IMR-90 (cell line): ENCODE measurements around the gene TNRC6C. TPM values are rescaled to one million over a fixed set of nuclear protein-coding genes. Genes with fewer than 3 reads are reported as not detected.

Experiments
- ATAC-seq: fragments of 200-7000 bp; cut with Tn5 transposase; 2 replicates; pipeline ENCODE4 v1.9.1; 2020; ENCODE audit warnings: low read depth, mild to moderate bottlenecking, moderate library complexity
- BruUV-seq: library from RNA; stranded (reverse); fragments of 400-500 nt; replicated peaks from 2 replicates; lab custom pipeline; 2021; lab: Mats Ljungman, UMichigan
- CTCF ChIA-PET: fragments of 300-600 bp; formaldehyde crosslinking; extraction: SDS; loops from one replicate; lab custom pipeline; 2021; ENCODE audit warnings: antibody characterized with exemption; lab: Yijun Ruan, JAX
- POLR2A ChIA-PET: fragments of 300-600 bp; sonication (Branson Sonifier 250); formaldehyde crosslinking; loops from one replicate; lab custom pipeline; 2022; ENCODE audit warnings: antibody characterized with exemption; ENCODE audit not compliant: unreplicated experiment; lab: Charles Lee
- DNase-seq: peaks from one replicate; pipeline ENCODE4 v3.0.0; 2013
- H2AFZ ChIP-seq: replicated peaks from 2 replicates; pipeline ENCODE3; 2013; ENCODE audit warnings: low read length, mild to moderate bottlenecking; ENCODE audit not compliant: poor library complexity
- H2AK5ac ChIP-seq: 2 replicates; pipeline ENCODE4 v1.6.1; 2013; ENCODE audit warnings: low read depth, low read length, inconsistent platforms
- H2AK9ac ChIP-seq: replicated peaks from 2 replicates; pipeline ENCODE3; 2013; ENCODE audit warnings: mild to moderate bottlenecking, low read depth, low read length, moderate library complexity; ENCODE audit not compliant: poor library complexity
- H2BK120ac ChIP-seq: 2 replicates; pipeline ENCODE4 v1.6.1; 2013; ENCODE audit warnings: low read depth, low read length, inconsistent platforms
- H2BK15ac ChIP-seq: 3 replicates; pipeline ENCODE4 v1.6.1; 2013; ENCODE audit warnings: low read depth, low read length, inconsistent platforms
- H2BK20ac ChIP-seq: 2 replicates; pipeline ENCODE4 v1.6.1; 2013; ENCODE audit warnings: low read depth, mild to moderate bottlenecking, inconsistent platforms, low read length, moderate library complexity
- H2BK5ac ChIP-seq: 2 replicates; pipeline ENCODE4 v1.6.1; 2013; ENCODE audit warnings: mild to moderate bottlenecking, low read depth, low read length, inconsistent platforms; ENCODE audit not compliant: poor library complexity, severe bottlenecking
- H3K14ac ChIP-seq: replicated peaks from 2 replicates; pipeline ENCODE4 v1.6.1; 2013; ENCODE audit warnings: low read depth, low read length, inconsistent platforms
- H3K18ac ChIP-seq: 2 replicates; pipeline ENCODE4 v1.6.1; 2013; ENCODE audit warnings: low read depth, low read length, control low read depth
- H3K23ac ChIP-seq: 2 replicates; pipeline ENCODE4 v1.6.1; 2013; ENCODE audit warnings: low read depth, low read length, inconsistent platforms
- H3K27ac ChIP-seq: 2 replicates; pipeline ENCODE4 v1.5.1; 2013; ENCODE audit warnings: mild to moderate bottlenecking, control low read depth, low read length; ENCODE audit not compliant: insufficient read depth
- H3K27me3 ChIP-seq: 2 replicates; pipeline ENCODE4 v1.6.1; 2013; ENCODE audit warnings: low read length; ENCODE audit not compliant: control insufficient read depth, insufficient read depth
- H3K36me3 ChIP-seq: 2 replicates; pipeline ENCODE4 v1.6.1; 2013; ENCODE audit warnings: low read length, mixed read lengths; ENCODE audit not compliant: control insufficient read depth, insufficient read depth
- H3K4ac ChIP-seq: 2 replicates; pipeline ENCODE4 v1.6.1; 2013; ENCODE audit warnings: low read depth, low read length, inconsistent platforms
- H3K4me1 ChIP-seq: 2 replicates; pipeline ENCODE4 v1.6.1; 2013; ENCODE audit warnings: low read length, mixed read lengths; ENCODE audit not compliant: control insufficient read depth, insufficient read depth
- H3K4me2 ChIP-seq: 2 replicates; pipeline ENCODE4 v1.6.1; 2013; ENCODE audit warnings: low read depth, mild to moderate bottlenecking, control low read depth, low read length, moderate library complexity
- H3K4me3 ChIP-seq: 2 replicates; pipeline ENCODE4 v1.5.1; 2013; ENCODE audit warnings: low read depth, mild to moderate bottlenecking, control low read depth, low read length, moderate library complexity; ENCODE audit not compliant: insufficient read depth
- H3K56ac ChIP-seq: 2 replicates; pipeline ENCODE4 v1.6.1; 2013; ENCODE audit warnings: low read length, inconsistent platforms; ENCODE audit not compliant: insufficient read depth; ENCODE audit errors: extremely low read depth
- H3K79me1 ChIP-seq, 2 experiments: 2 replicates each; pipeline ENCODE4 v1.6.1; 2013; ENCODE audit warnings: low read length in 2 of 2, inconsistent platforms in 1 of 2, low read depth in 1 of 2
- H3K9ac ChIP-seq: 2 replicates; pipeline ENCODE4 v1.6.1; 2013; ENCODE audit warnings: low read depth, low read length, control low read depth
- H3K9me1 ChIP-seq: 2 replicates; pipeline ENCODE4 v1.6.1; 2013; ENCODE audit warnings: low read length, inconsistent platforms; ENCODE audit not compliant: insufficient read depth
- H3K9me3 ChIP-seq: 2 replicates; pipeline ENCODE4 v1.6.1; 2013; ENCODE audit warnings: low read length; ENCODE audit not compliant: control insufficient read depth, insufficient read depth
- H4K20me1 ChIP-seq: 2 replicates; pipeline ENCODE4 v1.6.1; 2013; ENCODE audit warnings: low read length, inconsistent platforms; ENCODE audit not compliant: insufficient read depth
- H4K5ac ChIP-seq: 2 replicates; pipeline ENCODE4 v1.6.1; 2013; ENCODE audit warnings: mild to moderate bottlenecking, low read depth, low read length, control low read depth
- H4K8ac ChIP-seq, 2 experiments: 2 replicates each; pipeline ENCODE4 v1.6.1; 2013; ENCODE audit warnings: low read depth in 2 of 2, low read length in 2 of 2, control low read depth in 1 of 2, inconsistent platforms in 1 of 2
- H4K91ac ChIP-seq: 2 replicates; pipeline ENCODE4 v1.6.1; 2013; ENCODE audit warnings: low read depth, low read length, inconsistent platforms; ENCODE audit not compliant: insufficient read depth
- BHLHE40 ChIP-seq: fragments of 150-350 bp; IDR thresholded peaks from 2 replicates; pipeline ENCODE4 v1.6.1; 2016; ENCODE audit warnings: mild to moderate bottlenecking, low read depth, low read length
- CEBPB ChIP-seq: IDR thresholded peaks from 2 replicates; pipeline ENCODE4 v1.6.1; 2012; ENCODE audit warnings: low read depth, low read length, improper control_type of control experiment
- FOS ChIP-seq: fragments of 150-350 bp; IDR thresholded peaks from 2 replicates; pipeline ENCODE4 v1.6.1; 2016; ENCODE audit warnings: low read depth, low read length
- MAFK ChIP-seq: IDR thresholded peaks from 2 replicates; pipeline ENCODE4 v1.6.1; 2012; ENCODE audit warnings: low read depth, low read length, improper control_type of control experiment
- MAZ ChIP-seq: IDR thresholded peaks from 2 replicates; pipeline ENCODE4 v1.6.1; 2012; ENCODE audit warnings: low read depth, mild to moderate bottlenecking, low read length, improper control_type of control experiment, moderate library complexity, borderline replicate concordance
- MXI1 ChIP-seq: IDR thresholded peaks from 2 replicates; pipeline ENCODE4 v1.6.1; 2012; ENCODE audit warnings: low read depth, mild to moderate bottlenecking, low read length, moderate library complexity, borderline replicate concordance
- NFE2L2 ChIP-seq: fragments of 150-350 bp; IDR thresholded peaks from 2 replicates; pipeline ENCODE4 v1.6.1; 2016; ENCODE audit warnings: low read depth, mild to moderate bottlenecking, low read length
- RAD21 ChIP-seq: IDR thresholded peaks from 2 replicates; pipeline ENCODE4 v1.6.1; 2012; ENCODE audit warnings: low read length, improper control_type of control experiment
- RCOR1 ChIP-seq: IDR thresholded peaks from 2 replicates; pipeline ENCODE4 v1.6.1; 2012; ENCODE audit warnings: mild to moderate bottlenecking, low read length, improper control_type of control experiment; ENCODE audit not compliant: insufficient replicate concordance
- RFX5 ChIP-seq: IDR thresholded peaks from 2 replicates; pipeline ENCODE4 v1.8.0; 2012; ENCODE audit warnings: low read depth, mild to moderate bottlenecking, low read length, moderate library complexity
- SMC3 ChIP-seq: fragments of 150-350 bp; IDR thresholded peaks from 2 replicates; pipeline ENCODE4 v1.6.1; 2016; ENCODE audit warnings: low read depth, mild to moderate bottlenecking, antibody characterized with exemption, low read length, moderate library complexity
- WGBS, 2 experiments: methylation state at CpG; one replicate each; pipeline versions ENCODE4 v1.1.5 to v1.1.7; 2013; ENCODE audit warnings: missing lambda C conversion rate in 2 of 2; ENCODE audit not compliant: insufficient read length in 1 of 2; ENCODE audit errors: extremely low coverage in 2 of 2; 5-methylcytosine and 5-hydroxymethylcytosine counted together
- dilution Hi-C: fragments of 300-500 bp; cut with HindIII; formaldehyde crosslinking; loops from one replicate; pipeline ENCODE4 v1.14.3; 2018; ENCODE audit warnings: low sequenced_read_pairs; ENCODE audit not compliant: unreplicated experiment
- in situ Hi-C: fragments of 300-500 bp; cut with MboI; formaldehyde crosslinking; loops from 3 replicates; pipeline ENCODE4 v1.14.3; 2019; ENCODE audit warnings: low sequenced_read_pairs, inconsistent platforms, mixed read lengths
- intact Hi-C: fragments of 100-400 bp; cut with micrococcal nuclease; formaldehyde crosslinking; loops from 2 replicates; pipeline ENCODE4 v1.10.0; 2022
- polyA plus RNA-seq, 3 experiments: library from polyadenylated mRNA; depleted of rRNA; stranded (reverse); fragments of >200 nt; gene quantifications; 2 replicates each; pipeline ENCODE4 v1.2.3, GENCODE V29; 2012; ENCODE audit warnings: low replicate concordance in 1 of 3
- total RNA-seq: library from RNA; depleted of rRNA; stranded (reverse); fragments of >200 nt; gene quantifications from 2 replicates; pipeline ENCODE4 v1.2.3, GENCODE V29; 2012
- TF ChIP-seq, protein P1 (sequence below): fragments of 150-350 bp; IDR thresholded peaks from 2 replicates; pipeline ENCODE4 v1.6.1; 2016; ENCODE audit warnings: low read depth, mild to moderate bottlenecking, low read length, moderate library complexity, borderline replicate concordance
- TF ChIP-seq, protein P2 (sequence below): fragments of 150-350 bp; IDR thresholded peaks from 2 replicates; pipeline ENCODE4 v1.6.1; 2017; ENCODE audit warnings: mild to moderate bottlenecking, antibody characterized with exemption, low read length, low read depth
- TF ChIP-seq, protein P3 (sequence below): conservative IDR thresholded peaks from 2 replicates; pipeline ENCODE4 v1.5.1; 2012; ENCODE audit warnings: mild to moderate bottlenecking, low read depth, low read length, improper control_type of control experiment

TNRC6C gene
- total and polyA plus RNA-seq, 2 of the 4 experiments (the other 2 are of a cell fraction) = 1.6 to 2.7 TPM

DNA sequence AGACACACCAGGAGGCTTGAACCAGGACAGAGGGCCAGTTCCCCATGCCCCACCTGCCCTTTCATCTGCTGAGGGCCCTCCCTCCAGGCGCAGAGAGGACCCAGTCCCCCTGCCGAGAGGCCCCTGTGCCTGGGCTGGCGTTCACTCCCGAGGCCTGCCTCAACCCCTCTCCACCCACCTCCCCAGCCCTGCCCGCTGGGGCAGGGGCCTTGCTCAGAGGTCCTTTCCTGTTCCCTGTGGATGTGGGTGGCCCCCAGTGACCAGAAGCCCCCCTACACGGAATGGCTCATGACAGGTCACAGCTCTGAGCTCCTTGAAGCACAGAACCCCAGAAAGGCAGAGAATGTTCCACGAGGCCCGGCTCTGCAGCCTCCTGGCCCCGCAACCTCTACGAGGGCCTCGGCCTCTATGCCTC is 163.3 kb downstream of the TNRC6C start:
- POLR2A ChIA-PET = no interaction called here
- no peak overlapping the region for H3K4me2 ChIP-seq
- H2BK15ac ChIP-seq = no peak overlapping the region
- no peak overlapping the region for H3K23ac ChIP-seq
- H3K56ac ChIP-seq = no peak overlapping the region
- no peak overlapping the region for H3K18ac ChIP-seq
- no peak overlapping the region for H3K14ac ChIP-seq
- H3K27me3 ChIP-seq = peaks cover 7% of the 10 kb centered on the region; the same call in 1 of the 2 replicates
- no peak overlapping the region for H2BK5ac ChIP-seq
- no peak overlapping the region for H2AK5ac ChIP-seq
- intact Hi-C loops = no loop called here
- H3K4me1 ChIP-seq = no peaks in the 10 kb centered on the region
- no peak overlapping the region for H3K4me3 ChIP-seq
- H4K91ac ChIP-seq = no peak overlapping the region
- no peak overlapping the region for H3K27ac ChIP-seq
- H4K8ac ChIP-seq = no peak overlapping the region
- in situ Hi-C loops = no loop called here
- ATAC-seq = no peak
- H2BK120ac ChIP-seq = no peak overlapping the region
- no peaks in the 10 kb centered on the region for H3K9me1 ChIP-seq
- H3K9me3 ChIP-seq = no peaks in the 10 kb centered on the region
- H3K4ac ChIP-seq = no peak overlapping the region
- CTCF ChIA-PET = interaction anchor here (0.9 kb wide), 1 partner anchor 55 kb away, joined by 3 read pairs; no protein-coding TSS in a partner anchor
- DNase-seq = no peak
- no peaks in the 10 kb centered on the region; the same call in 1 of the 2 replicates for H4K20me1 ChIP-seq
- no peak overlapping the region for H2BK20ac ChIP-seq
- no peak for TF ChIP-seq RAD21
- TF ChIP-seq, protein P1, sequence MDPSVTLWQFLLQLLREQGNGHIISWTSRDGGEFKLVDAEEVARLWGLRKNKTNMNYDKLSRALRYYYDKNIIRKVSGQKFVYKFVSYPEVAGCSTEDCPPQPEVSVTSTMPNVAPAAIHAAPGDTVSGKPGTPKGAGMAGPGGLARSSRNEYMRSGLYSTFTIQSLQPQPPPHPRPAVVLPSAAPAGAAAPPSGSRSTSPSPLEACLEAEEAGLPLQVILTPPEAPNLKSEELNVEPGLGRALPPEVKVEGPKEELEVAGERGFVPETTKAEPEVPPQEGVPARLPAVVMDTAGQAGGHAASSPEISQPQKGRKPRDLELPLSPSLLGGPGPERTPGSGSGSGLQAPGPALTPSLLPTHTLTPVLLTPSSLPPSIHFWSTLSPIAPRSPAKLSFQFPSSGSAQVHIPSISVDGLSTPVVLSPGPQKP = no peak
- TF ChIP-seq MAZ = no peak
- TF ChIP-seq RFX5 = no peak
- TF ChIP-seq SMC3 = no peak
- TF ChIP-seq, protein P2, sequence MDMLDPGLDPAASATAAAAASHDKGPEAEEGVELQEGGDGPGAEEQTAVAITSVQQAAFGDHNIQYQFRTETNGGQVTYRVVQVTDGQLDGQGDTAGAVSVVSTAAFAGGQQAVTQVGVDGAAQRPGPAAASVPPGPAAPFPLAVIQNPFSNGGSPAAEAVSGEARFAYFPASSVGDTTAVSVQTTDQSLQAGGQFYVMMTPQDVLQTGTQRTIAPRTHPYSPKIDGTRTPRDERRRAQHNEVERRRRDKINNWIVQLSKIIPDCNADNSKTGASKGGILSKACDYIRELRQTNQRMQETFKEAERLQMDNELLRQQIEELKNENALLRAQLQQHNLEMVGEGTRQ = no peak
- no peak for TF ChIP-seq MAFK
- no peak for TF ChIP-seq BHLHE40
- TF ChIP-seq, protein P3, sequence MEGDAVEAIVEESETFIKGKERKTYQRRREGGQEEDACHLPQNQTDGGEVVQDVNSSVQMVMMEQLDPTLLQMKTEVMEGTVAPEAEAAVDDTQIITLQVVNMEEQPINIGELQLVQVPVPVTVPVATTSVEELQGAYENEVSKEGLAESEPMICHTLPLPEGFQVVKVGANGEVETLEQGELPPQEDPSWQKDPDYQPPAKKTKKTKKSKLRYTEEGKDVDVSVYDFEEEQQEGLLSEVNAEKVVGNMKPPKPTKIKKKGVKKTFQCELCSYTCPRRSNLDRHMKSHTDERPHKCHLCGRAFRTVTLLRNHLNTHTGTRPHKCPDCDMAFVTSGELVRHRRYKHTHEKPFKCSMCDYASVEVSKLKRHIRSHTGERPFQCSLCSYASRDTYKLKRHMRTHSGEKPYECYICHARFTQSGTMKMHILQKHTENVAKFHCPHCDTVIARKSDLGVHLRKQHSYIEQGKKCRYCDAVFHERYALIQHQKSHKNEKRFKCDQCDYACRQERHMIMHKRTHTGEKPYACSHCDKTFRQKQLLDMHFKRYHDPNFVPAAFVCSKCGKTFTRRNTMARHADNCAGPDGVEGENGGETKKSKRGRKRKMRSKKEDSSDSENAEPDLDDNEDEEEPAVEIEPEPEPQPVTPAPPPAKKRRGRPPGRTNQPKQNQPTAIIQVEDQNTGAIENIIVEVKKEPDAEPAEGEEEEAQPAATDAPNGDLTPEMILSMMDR = no peak
- TF ChIP-seq FOS = no peak
- TF ChIP-seq CEBPB = no peak
- no peak for TF ChIP-seq RCOR1
- TF ChIP-seq NFE2L2 = no peak
- TF ChIP-seq MXI1 = no peak
- dilution Hi-C loops = no loop called here
- no peak overlapping the region for H4K5ac ChIP-seq
- H2AFZ ChIP-seq = no peak overlapping the region
- no peak overlapping the region for H2AK9ac ChIP-seq
- no peak overlapping the region for H3K9ac ChIP-seq
- no peaks in the 10 kb centered on the region for H3K36me3 ChIP-seq
- no TSS peak for BruUV-seq
- no peaks in the 10 kb centered on the region for H3K79me1 ChIP-seq
- WGBS, 2 experiments = 82% methylated on average over 6 of the region's 11 CpGs; no CpG with 5 or more reads in 1 of the 2 experiments
